HepG2 (cell line): Measurements from ENCODE around the gene DPT.

ENCODE experiments used
- ETV6 ChIP-seq: sonication (generic); formaldehyde crosslinking; conservative IDR thresholded peaks from 2 replicates; pipeline ENCODE4 v1.4.0; 2020; ENCODE audit warnings: missing genetic modification reagents
- HNRNPL ChIP-seq: fragments of 200-400 bp; formaldehyde crosslinking; IDR thresholded peaks from 2 replicates; pipeline ENCODE4 v1.6.1; 2017; ENCODE audit warnings: mild to moderate bottlenecking, low read depth, low read length
- JUND ChIP-seq: sonication (generic); formaldehyde crosslinking; IDR thresholded peaks from 2 replicates; pipeline ENCODE4 v1.8.0; 2022; ENCODE audit warnings: mild to moderate bottlenecking, missing genetic modification reagents
- NR2C2 ChIP-seq: sonication (generic); formaldehyde crosslinking; IDR thresholded peaks from 2 replicates; pipeline ENCODE4 v1.4.0; 2020; ENCODE audit warnings: missing genetic modification reagents, mild to moderate bottlenecking, moderate library complexity, borderline replicate concordance
- POLR2AphosphoS5 ChIP-seq: IDR thresholded peaks from 2 replicates; pipeline ENCODE4 v1.6.1; 2012; ENCODE audit warnings: low read depth, low read length
- RELA ChIP-seq: sonication (generic); formaldehyde crosslinking; IDR thresholded peaks from 2 replicates; pipeline ENCODE4 v1.4.0; 2020; ENCODE audit warnings: missing genetic modification reagents
- SRF ChIP-seq: IDR thresholded peaks from 2 replicates; pipeline ENCODE4 v1.6.1; 2011; ENCODE audit warnings: mild to moderate bottlenecking, low read depth, low read length, moderate library complexity
- ZBTB37 ChIP-seq: sonication (generic); formaldehyde crosslinking; IDR thresholded peaks from 2 replicates; pipeline ENCODE4 v1.4.0; 2020; ENCODE audit warnings: mild to moderate bottlenecking, missing genetic modification reagents
- ZNF558 ChIP-seq: sonication (generic); formaldehyde crosslinking; IDR thresholded peaks from 2 replicates; pipeline ENCODE4 v1.9.0; 2022; ENCODE audit warnings: mild to moderate bottlenecking, missing genetic modification reagents, borderline replicate concordance
- ZNF891 ChIP-seq: sonication (generic); formaldehyde crosslinking; IDR thresholded peaks from 2 replicates; pipeline ENCODE4 v1.5.0; 2020; ENCODE audit warnings: mild to moderate bottlenecking, missing genetic modification reagents

GRCh38 chr1:168762473-168762872, 33.5 kb upstream of the DPT start:
- TF ChIP-seq JUND (CRISPR knock-in tag) (no peak), HNRNPL (no peak), ZNF558 (CRISPR knock-in tag) (no peak), NR2C2 (CRISPR knock-in tag) (no peak), RELA (CRISPR knock-in tag) (no peak), SRF (no peak), ETV6 (CRISPR knock-in tag) (no peak), POLR2AphosphoS5 (no peak), ZNF891 (CRISPR knock-in tag) (no peak), ZBTB37 (CRISPR knock-in tag) (no peak)
